ENCODE measurements around the gene ITSN2.

- TF ChIP-seq GATA2 (IDR thresholded peaks at IDR 0.05; ENCODE audit: low read depth, low read length) (no peak), GATA3 (IDR thresholded peaks at IDR 0.05; ENCODE audit: low read depth, low read length) (no peak)
Observed at GRCh38 chr2:24313744-24314632, 46.3 kb downstream of the ITSN2 start.
